GM19463 (cell line): ENCODE results near the gene KCTD15.
"Not testable (repeated sequence)": the region's sequence is repeated elsewhere in the genome, so short reads cannot be mapped to it uniquely, and the experiment has no call there.

Experiments
- ATAC-seq: cut with Tn5 transposase; IDR thresholded peaks from one replicate; pipeline ENCODE4 v1.9.1; 2021; ENCODE audit warnings: mild to moderate bottlenecking, moderate library complexity; ENCODE audit not compliant: unreplicated experiment

Gene KCTD15

GRCh38 chr19:33812388-33813330, 16.0 kb downstream of the KCTD15 start:
- no peak for ATAC-seq

- ATAC-seq, result no peak
Measured at GRCh38 chr19:33813391-33814101, 16.9 kb downstream of the KCTD15 start.

DNA sequence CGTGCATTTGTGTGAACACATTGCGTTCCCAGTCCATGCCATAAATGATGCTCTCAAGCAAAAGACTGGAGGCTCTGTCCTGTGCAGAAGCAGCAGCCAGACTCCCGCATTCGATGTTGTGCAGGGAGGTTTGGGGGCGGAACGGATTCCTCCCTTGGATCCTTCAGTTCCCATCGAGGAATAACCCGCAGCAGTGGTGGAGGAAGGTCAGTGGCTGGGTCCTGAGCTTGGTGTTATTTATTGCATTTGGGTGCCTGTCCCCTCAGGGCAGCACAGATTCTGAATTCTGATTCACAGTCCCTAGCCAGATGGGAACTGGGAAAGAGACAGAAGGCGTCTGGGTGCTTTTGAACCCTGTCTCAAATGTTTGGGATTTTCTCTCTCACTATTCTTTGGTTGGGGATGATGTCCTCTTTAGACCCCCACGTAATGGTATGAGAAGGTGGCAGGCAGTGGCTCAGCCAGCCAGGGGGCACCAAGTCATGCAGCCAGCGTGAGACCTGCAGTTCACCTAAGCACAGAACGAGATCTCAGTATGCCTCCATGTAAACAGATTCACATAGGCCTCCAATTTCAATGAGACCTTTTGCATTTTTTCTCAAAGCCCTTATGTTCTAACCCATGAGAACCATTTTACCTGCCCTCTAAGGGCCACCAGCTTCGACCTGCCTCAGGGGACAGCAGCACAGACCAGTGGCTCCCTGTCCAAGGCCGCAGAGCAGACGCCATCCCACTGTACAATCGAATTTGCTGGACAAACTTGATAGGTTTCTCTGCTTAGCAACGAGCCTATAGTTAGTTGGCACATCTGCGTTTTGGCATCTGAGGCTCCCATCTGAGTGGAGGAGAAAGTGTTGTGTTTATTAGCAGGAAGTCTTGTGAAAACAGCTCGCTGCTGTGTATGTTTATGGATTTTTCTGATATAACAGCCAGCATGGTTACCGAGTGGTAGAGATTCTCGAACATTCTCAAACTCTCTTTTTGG, 17.8 kb downstream of the KCTD15 start:
- no peak for ATAC-seq

GRCh38 chr19:33815380-33816340, 19.0 kb downstream of the KCTD15 start:
- no peak for ATAC-seq

GRCh38 chr19:33818411-33818810, 21.7 kb downstream of the KCTD15 start:
- ATAC-seq, result no peak

GRCh38 chr19:33819078-33819477, 22.4 kb downstream of the KCTD15 start:
- ATAC-seq, result not testable (repeated sequence)

DNA sequence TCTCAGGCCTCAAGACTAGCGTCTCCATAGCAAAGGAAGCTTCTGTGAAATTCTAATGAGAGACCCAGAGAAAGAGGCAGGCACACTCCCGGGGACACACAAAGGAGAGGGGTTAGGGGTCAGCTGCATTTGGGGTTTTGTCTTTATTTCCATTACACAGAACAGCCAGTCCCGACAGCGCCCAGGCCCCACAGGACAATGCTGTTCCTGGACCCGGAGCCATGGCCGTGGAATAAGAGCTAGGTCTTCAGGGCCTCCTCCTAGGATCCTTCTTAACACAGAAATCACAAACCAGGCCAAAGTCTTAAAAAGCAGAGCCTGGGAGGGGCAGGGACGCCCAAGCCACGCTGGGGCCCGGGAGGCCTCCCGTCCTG, 22.8 kb downstream of the KCTD15 start:
- no peak for ATAC-seq

- no peak for ATAC-seq
Measured at GRCh38 chr19:33819880-33820781, 23.5 kb downstream of the KCTD15 start.

- no peak for ATAC-seq
Measured at GRCh38 chr19:33821871-33822270, 25.2 kb downstream of the KCTD15 start.

- no peak for ATAC-seq
Measured at GRCh38 chr19:33823341-33823740, 26.7 kb downstream of the KCTD15 start.

- ATAC-seq, result no peak
Measured at GRCh38 chr19:33825556-33825955, 28.9 kb downstream of the KCTD15 start.

DNA sequence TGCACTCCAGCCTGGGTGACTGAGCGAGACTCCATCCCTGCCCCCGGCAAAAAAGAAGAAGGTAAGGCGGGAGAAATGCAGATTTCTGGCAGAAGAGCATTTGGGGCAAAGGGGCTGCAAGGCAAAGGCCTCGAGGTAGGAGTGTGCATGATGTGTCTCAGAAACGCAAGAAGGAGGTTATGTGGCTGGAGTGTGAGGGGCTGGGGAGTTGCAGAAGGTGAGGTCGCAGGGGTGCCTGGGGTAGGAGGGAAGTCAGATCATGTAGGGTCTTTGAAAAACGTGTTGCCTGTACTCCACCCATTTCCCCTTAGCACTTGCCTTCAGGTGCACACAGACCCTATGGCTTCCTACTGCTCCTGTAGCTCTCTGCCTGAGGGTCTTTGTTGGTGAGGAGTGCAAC, 29.9 kb downstream of the KCTD15 start:
- no peak for ATAC-seq

DNA sequence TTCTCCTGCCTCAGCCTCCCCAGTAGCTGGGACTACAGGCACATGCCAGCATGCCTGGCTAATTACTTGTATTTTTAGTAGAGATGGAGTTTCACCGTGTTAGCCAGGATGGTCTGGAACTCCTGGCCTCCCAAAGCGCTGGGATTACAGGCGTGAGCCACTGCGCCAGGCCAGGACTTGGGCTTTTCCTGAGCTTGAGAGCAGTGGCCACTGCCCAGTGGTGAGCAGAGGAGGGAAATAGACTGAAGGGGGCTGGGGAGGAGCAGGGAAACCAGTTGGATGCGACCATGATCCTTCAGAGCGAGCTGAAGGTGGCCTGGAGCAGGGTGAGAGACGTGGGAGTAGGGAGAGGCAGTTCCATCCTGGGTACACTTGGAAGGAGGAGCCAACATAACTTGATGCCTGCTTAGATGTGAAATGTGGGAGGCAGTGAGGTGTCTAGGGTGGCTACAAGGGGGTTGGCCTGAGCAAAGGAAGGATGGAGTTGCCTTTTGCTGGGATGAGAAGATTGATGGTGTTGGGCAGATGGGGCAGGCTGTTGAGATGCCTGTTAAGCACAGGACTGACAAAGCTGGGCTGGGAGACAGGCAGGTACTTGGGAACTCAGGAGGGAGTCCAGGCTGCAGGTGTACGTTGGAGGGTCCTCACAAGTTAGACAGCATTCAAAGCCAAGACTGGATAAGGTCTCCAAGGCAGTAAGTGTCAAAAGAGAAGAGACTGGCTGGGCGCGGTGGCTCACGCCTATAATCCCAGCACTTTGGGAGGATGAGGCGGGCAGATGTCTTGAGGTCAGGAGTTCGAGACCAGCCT, 31.8 kb downstream of the KCTD15 start:
- no peak for ATAC-seq

DNA sequence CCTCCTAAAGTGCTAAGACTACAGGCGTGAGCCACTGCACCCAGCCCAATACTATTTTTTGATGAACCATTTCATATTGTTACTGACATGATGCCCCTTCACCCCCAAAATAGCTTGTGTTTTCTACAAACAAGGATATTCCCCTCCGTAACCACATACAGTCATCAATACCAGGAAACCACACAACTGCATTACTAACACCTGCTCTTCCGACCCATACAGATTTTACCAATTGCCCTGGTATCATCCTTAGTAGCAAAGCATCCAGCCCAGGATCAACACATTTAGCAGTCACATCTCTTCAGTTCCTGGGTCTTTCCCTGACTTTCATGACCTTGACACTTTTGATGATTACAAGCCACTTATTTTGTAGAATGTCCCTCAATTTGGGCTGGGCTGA, 33.6 kb downstream of the KCTD15 start:
- ATAC-seq, result no peak

DNA sequence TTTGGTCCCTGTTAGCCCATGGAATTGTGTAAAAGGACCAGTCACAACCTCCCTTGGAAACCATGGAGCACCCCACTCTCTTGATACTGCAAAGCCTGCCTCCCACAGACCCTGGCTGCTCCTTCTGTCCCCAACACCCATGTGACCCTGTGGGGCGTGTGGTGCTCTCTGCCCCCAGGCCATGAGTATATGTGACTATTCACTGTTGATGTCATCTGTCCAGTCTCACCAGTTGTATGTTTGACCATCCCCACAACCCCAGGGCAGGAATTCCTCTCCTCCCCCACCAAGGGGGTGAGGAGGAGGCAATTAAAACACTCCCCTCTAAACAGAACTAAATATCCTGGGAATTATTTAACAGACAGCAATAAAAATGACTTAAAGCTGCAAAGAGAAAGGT, 35.2 kb downstream of the KCTD15 start:
- ATAC-seq, result no peak

- ATAC-seq, result no peak
Measured at GRCh38 chr19:33832633-33833032, 36.0 kb downstream of the KCTD15 start.

DNA sequence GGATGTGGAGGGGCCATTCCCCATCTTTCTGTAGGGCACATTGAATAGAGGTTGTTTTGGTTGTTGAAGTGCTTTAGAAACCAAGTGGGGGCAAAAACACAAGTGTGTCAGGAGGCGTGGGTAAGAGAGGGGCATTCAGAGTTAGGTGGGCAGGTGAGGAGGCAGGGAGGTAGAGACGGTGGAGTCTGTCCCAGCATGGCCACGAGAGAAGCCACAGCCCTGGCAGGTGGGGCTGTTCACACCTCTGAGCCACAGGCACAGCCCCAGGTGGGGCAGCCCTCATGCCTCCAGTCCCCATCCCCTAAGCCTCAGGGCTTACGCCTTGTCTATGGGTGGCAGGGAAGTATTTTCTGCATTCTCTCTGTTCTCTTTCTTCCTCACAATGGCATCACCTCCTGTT, 43.7 kb downstream of the KCTD15 start:
- no peak for ATAC-seq

- no peak for ATAC-seq
Measured at GRCh38 chr19:33840783-33841182, 44.1 kb downstream of the KCTD15 start.
